Keratinocyte (primary cell): ENCODE results near the gene GRIA4. TPM values are rescaled to one million over a fixed set of nuclear protein-coding genes. Genes with fewer than 3 reads are reported as not detected.

Source experiments
- DNase-seq: peaks from one replicate; pipeline ENCODE4 v3.0.0-alpha.2; 2011; ENCODE audit warnings: low read depth, missing footprints, low spot score
- FAIRE-seq: peaks from 2 replicates; lab custom pipeline; 2011; peaks lifted over from hg19 to GRCh38; lab: Jason Lieb, UNC
- H2AFZ ChIP-seq: 2 replicates; pipeline ENCODE4 v1.6.0; 2012; ENCODE audit warnings: low read length, control low read depth, inconsistent platforms; ENCODE audit not compliant: control insufficient read depth
- H3K27ac ChIP-seq: 2 replicates; pipeline ENCODE4 v1.5.1; 2011; ENCODE audit warnings: low read length; ENCODE audit not compliant: control insufficient read depth, insufficient read depth
- H3K27me3 ChIP-seq: 3 replicates; pipeline ENCODE4 v1.6.0; 2011; ENCODE audit warnings: low read length; ENCODE audit not compliant: control insufficient read depth, insufficient read depth; ENCODE audit errors: extremely low read depth
- H3K36me3 ChIP-seq, 2 experiments: 2 replicates in 1 of 2; 3 replicates in 1 of 2; pipeline ENCODE4 v1.5.1; 2011; ENCODE audit warnings: low read length in 2 of 2, mild to moderate bottlenecking in 1 of 2; ENCODE audit not compliant: control insufficient read depth in 2 of 2, insufficient read depth in 2 of 2; ENCODE audit errors: extremely low read depth in 1 of 2
- H3K4me1 ChIP-seq: 3 replicates; pipeline ENCODE4 v1.5.1; 2011; ENCODE audit warnings: low read length; ENCODE audit not compliant: control insufficient read depth, insufficient read depth; ENCODE audit errors: extremely low read depth
- H3K4me2 ChIP-seq: 3 replicates; pipeline ENCODE4 v1.6.0; 2011; ENCODE audit warnings: low read depth, low read length; ENCODE audit not compliant: control insufficient read depth, insufficient read depth; ENCODE audit errors: extremely low read depth
- H3K4me3 ChIP-seq, 3 experiments: fragments of 200-600 bp in 1 of 3; sonication (generic) in 1 of 3; 2 replicates in 2 of 3; 3 replicates in 1 of 3; pipeline ENCODE4 v1.5.1; 2011 to 2016; ENCODE audit warnings: low read length in 3 of 3, mild to moderate bottlenecking in 3 of 3, control low read depth in 2 of 3, inconsistent platforms in 1 of 3, low read depth in 1 of 3, mixed read lengths in 1 of 3, mixed run types in 1 of 3, moderate library complexity in 1 of 3; ENCODE audit not compliant: control insufficient read depth in 2 of 3, insufficient read depth in 2 of 3; ENCODE audit errors: extremely low read depth in 1 of 3
- H3K79me2 ChIP-seq: 2 replicates; pipeline ENCODE4 v1.6.0; 2012; ENCODE audit warnings: low read length; ENCODE audit not compliant: control insufficient read depth, insufficient read depth
- H3K9ac ChIP-seq: 3 replicates; pipeline ENCODE4 v1.6.0; 2011; ENCODE audit warnings: low read length; ENCODE audit not compliant: control insufficient read depth, insufficient read depth; ENCODE audit errors: extremely low read depth
- H3K9me1 ChIP-seq: 3 replicates; pipeline ENCODE4 v1.6.0; 2011; ENCODE audit warnings: low read length; ENCODE audit not compliant: control insufficient read depth, insufficient read depth; ENCODE audit errors: extremely low read depth
- H3K9me3 ChIP-seq: 2 replicates; pipeline ENCODE4 v1.5.1; 2012; ENCODE audit warnings: low read depth, low read length; ENCODE audit not compliant: control insufficient read depth
- H4K20me1 ChIP-seq: 3 replicates; pipeline ENCODE4 v1.6.0; 2011; ENCODE audit warnings: low read length; ENCODE audit not compliant: control insufficient read depth, insufficient read depth; ENCODE audit errors: extremely low read depth
- EZH2 ChIP-seq: IDR thresholded peaks from one replicate; pipeline ENCODE4 v1.6.1; 2012; ENCODE audit warnings: inconsistent platforms, mild to moderate bottlenecking, low read length, moderate library complexity
- dilution Hi-C: fragments of 300-500 bp; cut with MboI; formaldehyde crosslinking; loops from one replicate; pipeline ENCODE4 v1.7.0; 2020; ENCODE audit warnings: low sequenced_read_pairs; ENCODE audit not compliant: extremely low pct_ligation_motif_present
- polyA plus RNA-seq, 5 experiments: library from polyadenylated mRNA; depleted of rRNA in 3 of 5; stranded (reverse) in 3 of 5; stranded (forward) in 1 of 5; unstranded in 1 of 5; fragments of >200 nt; gene quantifications; 1 replicate in 1 of 5; 2 replicates in 3 of 5; 3 replicates in 1 of 5; pipeline versions ENCODE4 v1.2.1 to v1.2.3, GENCODE V29; 2011 to 2012; ENCODE audit warnings: missing spikeins in 2 of 5, low read depth in 1 of 5, low replicate concordance in 1 of 5
- TF ChIP-seq, protein P1 (sequence below), 3 experiments: IDR thresholded peaks in 1 of 3; conservative IDR thresholded peaks in 1 of 3; optimal IDR thresholded peaks in 1 of 3; 2 replicates in 2 of 3; 3 replicates in 1 of 3; pipeline versions ENCODE3 to v1.5.1; 2011; ENCODE audit warnings: low read length in 3 of 3, mild to moderate bottlenecking in 3 of 3, moderate library complexity in 2 of 3, control low read depth in 1 of 3, inconsistent platforms in 1 of 3; ENCODE audit not compliant: insufficient read depth in 2 of 3; ENCODE audit errors: extremely low read depth in 1 of 3

The GRIA4 gene
- polyA plus RNA-seq, 1 donor (not counting 4 experiments of a cell fraction or from before 2014, with no cell fraction given), result not detected

GRCh38 chr11:105734426-105734825 lies 124.6 kb downstream of the GRIA4 start:
- no peak overlapping the region for H3K4me3 ChIP-seq
- dilution Hi-C loops, result no loop called here
- no peaks in the 10 kb centered on the region for H4K20me1 ChIP-seq
- no peaks in the 10 kb centered on the region for H3K9me1 ChIP-seq
- no peak overlapping the region for H2AFZ ChIP-seq
- H3K79me2 ChIP-seq, result no peaks in the 10 kb centered on the region
- TF ChIP-seq, protein P1, sequence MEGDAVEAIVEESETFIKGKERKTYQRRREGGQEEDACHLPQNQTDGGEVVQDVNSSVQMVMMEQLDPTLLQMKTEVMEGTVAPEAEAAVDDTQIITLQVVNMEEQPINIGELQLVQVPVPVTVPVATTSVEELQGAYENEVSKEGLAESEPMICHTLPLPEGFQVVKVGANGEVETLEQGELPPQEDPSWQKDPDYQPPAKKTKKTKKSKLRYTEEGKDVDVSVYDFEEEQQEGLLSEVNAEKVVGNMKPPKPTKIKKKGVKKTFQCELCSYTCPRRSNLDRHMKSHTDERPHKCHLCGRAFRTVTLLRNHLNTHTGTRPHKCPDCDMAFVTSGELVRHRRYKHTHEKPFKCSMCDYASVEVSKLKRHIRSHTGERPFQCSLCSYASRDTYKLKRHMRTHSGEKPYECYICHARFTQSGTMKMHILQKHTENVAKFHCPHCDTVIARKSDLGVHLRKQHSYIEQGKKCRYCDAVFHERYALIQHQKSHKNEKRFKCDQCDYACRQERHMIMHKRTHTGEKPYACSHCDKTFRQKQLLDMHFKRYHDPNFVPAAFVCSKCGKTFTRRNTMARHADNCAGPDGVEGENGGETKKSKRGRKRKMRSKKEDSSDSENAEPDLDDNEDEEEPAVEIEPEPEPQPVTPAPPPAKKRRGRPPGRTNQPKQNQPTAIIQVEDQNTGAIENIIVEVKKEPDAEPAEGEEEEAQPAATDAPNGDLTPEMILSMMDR (optimal IDR thresholded peaks at IDR 0.05 in 1 of 3, IDR thresholded peaks at IDR 0.05 in 1 of 3, conservative IDR thresholded peaks at IDR 0.05 in 1 of 3; ENCODE audit: extremely low read depth in 1 of 3, insufficient read depth in 2 of 3, low read length in 3 of 3), result no peak
- TF ChIP-seq EZH2, result no peak
- no peak for FAIRE-seq
- H3K4me1 ChIP-seq, result no peaks in the 10 kb centered on the region
- DNase-seq, result no peak
- no peaks in the 10 kb centered on the region for H3K9me3 ChIP-seq
- H3K4me2 ChIP-seq, result no peak overlapping the region
- no peaks in the 10 kb centered on the region for H3K27me3 ChIP-seq
- H3K9ac ChIP-seq, result no peak overlapping the region
- H3K36me3 ChIP-seq, result no peaks in the 10 kb centered on the region
- no peak overlapping the region for H3K27ac ChIP-seq

GRCh38 chr11:105738251-105738650 lies 128.4 kb downstream of the GRIA4 start:
- Histone ChIP-seq H3K27ac (no peak overlapping the region), H3K4me1 (no peaks in the 10 kb centered on the region), H2AFZ (no peak overlapping the region), H3K9me3 (no peaks in the 10 kb centered on the region), H3K9me1 (no peaks in the 10 kb centered on the region), H3K79me2 (no peaks in the 10 kb centered on the region), H3K4me3 (no peak overlapping the region), H3K36me3 (no peaks in the 10 kb centered on the region), H3K9ac (no peak overlapping the region), H3K27me3 (no peaks in the 10 kb centered on the region), H3K4me2 (no peak overlapping the region), H4K20me1 (no peaks in the 10 kb centered on the region)
- dilution Hi-C loops, result no loop called here
- TF ChIP-seq, protein P1 (optimal IDR thresholded peaks at IDR 0.05 in 1 of 3, IDR thresholded peaks at IDR 0.05 in 1 of 3, conservative IDR thresholded peaks at IDR 0.05 in 1 of 3; ENCODE audit: extremely low read depth in 1 of 3, insufficient read depth in 2 of 3, low read length in 3 of 3), result no peak
- no peak for TF ChIP-seq EZH2
- no peak for DNase-seq
- no peak for FAIRE-seq
